Stomach (tissue), 9 donors: Measurements from ENCODE around the gene HOMER1. TPM values are rescaled to one million over a fixed set of nuclear protein-coding genes. Genes with fewer than 3 reads are reported as not detected.

Source experiments
- DNase-seq, 2 donors: peaks; one replicate each; pipeline versions ENCODE4 v3.0.0 to v3.0.0-alpha.2; 2013 to 2019
- H3K27ac ChIP-seq, 5 donors: fragments of 200-600 bp in 4 of 5; sonication (generic) in 4 of 5; one replicate each; pipeline ENCODE4 v1.5.1; 2013 to 2019; ENCODE audit warnings: mild to moderate bottlenecking in 1 of 5, moderate library complexity in 1 of 5
- H3K27me3 ChIP-seq, 3 donors: fragments of 200-600 bp; sonication (generic); one replicate each; pipeline ENCODE4 v1.5.1; 2017 to 2019; ENCODE audit warnings: mixed run types in 1 of 3
- H3K36me3 ChIP-seq, 4 donors: fragments of 200-600 bp; sonication (generic); 1 replicate in 3 of 4; 2 replicates in 1 of 4; pipeline ENCODE4 v1.5.1; 2016 to 2019
- H3K4me1 ChIP-seq, 4 donors: fragments of 200-600 bp; sonication (generic); one replicate each; pipeline ENCODE4 v1.5.1; 2016 to 2019
- H3K4me3 ChIP-seq, 4 donors: fragments of 200-600 bp; sonication (generic) in 3 of 4; one replicate each; pipeline ENCODE4 v1.5.1; 2016 to 2019; ENCODE audit warnings: mild to moderate bottlenecking in 1 of 4
- H3K9me3 ChIP-seq, 4 donors: fragments of 200-600 bp; sonication (generic); one replicate each; pipeline ENCODE4 v1.5.1; 2016 to 2019
- EP300 ChIP-seq: sonication (generic); formaldehyde crosslinking; IDR thresholded peaks from one replicate; pipeline ENCODE4 v1.6.1; 2017; ENCODE audit warnings: antibody characterized with exemption
- POLR2A ChIP-seq, 4 donors: fragments of 450-650 bp; IDR thresholded peaks; one replicate each; pipeline ENCODE4 v1.6.1; 2016; ENCODE audit warnings: antibody characterized with exemption in 4 of 4, control low read depth in 2 of 4, mild to moderate bottlenecking in 1 of 4, moderate library complexity in 1 of 4
- POLR2AphosphoS5 ChIP-seq, 3 donors: sonication (generic); formaldehyde crosslinking; IDR thresholded peaks; one replicate each; pipeline ENCODE4 v1.6.1; 2016; ENCODE audit warnings: antibody characterized with exemption in 3 of 3
- WGBS, 5 donors: extraction: QIAGEN DNeasy Blood & Tissue Kit in 3 of 5; methylation state at CpG; one replicate each; pipeline versions ENCODE4 v1.1.5 to v1.1.7; 2013 to 2018; 5-methylcytosine and 5-hydroxymethylcytosine counted together
- intact Hi-C: fragments of 100-400 bp; cut with DNase I; formaldehyde crosslinking; loops from one replicate; pipeline ENCODE4 v1.15.1; 2023; ENCODE audit warnings: low total_unique reads
- polyA plus RNA-seq, 3 donors: library from polyadenylated mRNA; stranded (reverse); fragments of 200-250 nt; gene quantifications; one replicate each; pipeline ENCODE4 v1.2.3, GENCODE V29; 2013
- total RNA-seq, 5 donors: library from RNA; depleted of rRNA; stranded (reverse); fragments of >200 nt; gene quantifications; one replicate each; pipeline versions ENCODE4 v1.1.0 to v1.2.3, GENCODE V29; 2014 to 2016
- TF ChIP-seq, protein P1 (sequence below), 7 experiments: fragments of 450-650 bp in 4 of 7; fragments of 200-600 bp in 3 of 7; sonication (generic) in 3 of 7; IDR thresholded peaks; one replicate each; pipeline ENCODE4 v1.5.1; 2016 to 2019; ENCODE audit warnings: antibody characterized with exemption in 7 of 7, control low read depth in 2 of 7, mild to moderate bottlenecking in 1 of 7
- donor health status: healthy with polysubstance abuse.
- donor health status: Bipolar disorder and iron deficiency.
- donor health status: healthy.

Gene HOMER1
- total and polyA plus RNA-seq, 8 donors: 0.85 to 21.6 (median 3.7) TPM

DNA sequence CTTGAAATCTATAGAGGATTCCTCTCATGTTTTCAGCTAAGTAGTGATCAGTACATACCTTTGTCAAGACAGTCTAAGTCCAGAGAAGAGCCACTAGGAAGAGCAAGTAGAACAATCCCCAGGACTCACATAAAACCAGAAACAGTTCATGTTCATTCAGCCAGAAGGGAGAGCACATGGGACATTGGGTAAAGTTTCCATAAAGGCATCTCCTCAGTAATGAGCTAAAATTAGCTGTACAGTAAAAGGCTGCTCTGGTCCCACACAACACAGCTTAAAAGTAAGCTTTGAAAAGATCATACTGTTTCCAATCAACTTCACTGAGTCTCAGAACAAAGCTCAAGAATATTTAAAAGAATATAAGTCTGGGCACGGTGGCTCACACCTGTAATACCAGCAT is 32.4 kb downstream of the HOMER1 start:
- H3K27me3 ChIP-seq: no peaks in the 10 kb centered on the region
- no peak for DNase-seq
- H3K4me1 ChIP-seq: no peaks in the 10 kb centered on the region
- H3K27ac ChIP-seq: no peak overlapping the region
- 92 to 100% (median 96%) methylated on average over 1 of the region's 1 CpG for WGBS, 5 donors
- H3K4me3 ChIP-seq: no peak overlapping the region
- intact Hi-C loops: no loop called here
- H3K9me3 ChIP-seq: no peaks in the 10 kb centered on the region
- H3K36me3 ChIP-seq: no peaks in the 10 kb centered on the region
- TF ChIP-seq EP300 (no peak), POLR2A (IDR thresholded peaks at IDR 0.05) (no peak), POLR2AphosphoS5 (IDR thresholded peaks at IDR 0.05) (no peak)
- TF ChIP-seq, protein P1, sequence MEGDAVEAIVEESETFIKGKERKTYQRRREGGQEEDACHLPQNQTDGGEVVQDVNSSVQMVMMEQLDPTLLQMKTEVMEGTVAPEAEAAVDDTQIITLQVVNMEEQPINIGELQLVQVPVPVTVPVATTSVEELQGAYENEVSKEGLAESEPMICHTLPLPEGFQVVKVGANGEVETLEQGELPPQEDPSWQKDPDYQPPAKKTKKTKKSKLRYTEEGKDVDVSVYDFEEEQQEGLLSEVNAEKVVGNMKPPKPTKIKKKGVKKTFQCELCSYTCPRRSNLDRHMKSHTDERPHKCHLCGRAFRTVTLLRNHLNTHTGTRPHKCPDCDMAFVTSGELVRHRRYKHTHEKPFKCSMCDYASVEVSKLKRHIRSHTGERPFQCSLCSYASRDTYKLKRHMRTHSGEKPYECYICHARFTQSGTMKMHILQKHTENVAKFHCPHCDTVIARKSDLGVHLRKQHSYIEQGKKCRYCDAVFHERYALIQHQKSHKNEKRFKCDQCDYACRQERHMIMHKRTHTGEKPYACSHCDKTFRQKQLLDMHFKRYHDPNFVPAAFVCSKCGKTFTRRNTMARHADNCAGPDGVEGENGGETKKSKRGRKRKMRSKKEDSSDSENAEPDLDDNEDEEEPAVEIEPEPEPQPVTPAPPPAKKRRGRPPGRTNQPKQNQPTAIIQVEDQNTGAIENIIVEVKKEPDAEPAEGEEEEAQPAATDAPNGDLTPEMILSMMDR (IDR thresholded peaks at IDR 0.05): no peak

DNA sequence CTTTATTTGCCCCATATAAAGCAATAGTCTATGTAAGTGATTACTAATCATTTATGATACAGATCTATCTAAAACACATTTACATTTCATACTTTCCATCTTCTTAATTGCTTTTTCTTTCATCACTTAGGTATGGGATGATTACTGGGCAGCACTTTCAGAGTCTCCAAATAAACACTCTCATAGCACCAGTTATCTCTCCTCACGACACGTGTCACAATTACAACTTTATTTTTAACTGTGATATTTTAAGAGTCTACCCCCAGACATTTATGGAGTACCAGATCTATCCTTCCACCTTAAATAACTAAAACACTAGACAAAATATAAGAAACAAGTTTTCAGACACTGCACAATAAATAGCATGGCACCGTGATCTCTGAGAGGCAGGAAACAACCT is 32.9 kb downstream of the HOMER1 start:
- DNase-seq: no peak
- no peak overlapping the region for H3K4me3 ChIP-seq
- H3K9me3 ChIP-seq: no peaks in the 10 kb centered on the region
- no peaks in the 10 kb centered on the region for H3K4me1 ChIP-seq
- no peaks in the 10 kb centered on the region for H3K27me3 ChIP-seq
- intact Hi-C loops: no loop called here
- no peaks in the 10 kb centered on the region for H3K36me3 ChIP-seq
- TF ChIP-seq, protein P1 (IDR thresholded peaks at IDR 0.05): no peak
- TF ChIP-seq EP300 (no peak), POLR2AphosphoS5 (IDR thresholded peaks at IDR 0.05) (no peak), POLR2A (IDR thresholded peaks at IDR 0.05) (no peak)
- H3K27ac ChIP-seq: no peak overlapping the region
- WGBS, 5 donors: 88 to 94% (median 92%) methylated on average over 3 of the region's 3 CpGs

DNA sequence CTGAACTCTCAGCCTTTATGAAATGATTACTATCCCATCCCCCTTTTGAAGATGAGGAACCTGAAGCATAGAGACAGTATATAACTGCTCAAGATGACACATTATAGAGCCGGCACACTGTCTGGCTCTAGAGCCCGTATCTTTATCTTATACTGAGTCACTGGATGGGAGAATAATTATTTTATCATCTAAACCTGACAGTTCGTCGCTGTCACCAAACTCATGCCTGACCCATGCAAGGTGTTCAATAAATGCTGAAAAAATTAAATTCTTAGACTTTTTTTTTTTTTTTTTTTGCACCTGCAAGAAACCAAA is 38.8 kb downstream of the HOMER1 start:
- Histone ChIP-seq H3K9me3 (no peaks in the 10 kb centered on the region), H3K36me3 (no peaks in the 10 kb centered on the region), H3K27me3 (no peaks in the 10 kb centered on the region), H3K4me1 (peaks cover 0 to 4% (median 0%) of the 10 kb centered on the region in 4 donors), H3K4me3 (no peak overlapping the region), H3K27ac (no peak overlapping the region)
- intact Hi-C loops: no loop called here
- TF ChIP-seq EP300: no peak
- TF ChIP-seq POLR2A (IDR thresholded peaks at IDR 0.05): no peak
- no peak for TF ChIP-seq POLR2AphosphoS5 (IDR thresholded peaks at IDR 0.05)
- TF ChIP-seq, protein P1 (IDR thresholded peaks at IDR 0.05): no peak
- DNase-seq: no peak
- WGBS, 5 donors: 92 to 96% (median 93%) methylated on average over 4 of the region's 4 CpGs

DNA sequence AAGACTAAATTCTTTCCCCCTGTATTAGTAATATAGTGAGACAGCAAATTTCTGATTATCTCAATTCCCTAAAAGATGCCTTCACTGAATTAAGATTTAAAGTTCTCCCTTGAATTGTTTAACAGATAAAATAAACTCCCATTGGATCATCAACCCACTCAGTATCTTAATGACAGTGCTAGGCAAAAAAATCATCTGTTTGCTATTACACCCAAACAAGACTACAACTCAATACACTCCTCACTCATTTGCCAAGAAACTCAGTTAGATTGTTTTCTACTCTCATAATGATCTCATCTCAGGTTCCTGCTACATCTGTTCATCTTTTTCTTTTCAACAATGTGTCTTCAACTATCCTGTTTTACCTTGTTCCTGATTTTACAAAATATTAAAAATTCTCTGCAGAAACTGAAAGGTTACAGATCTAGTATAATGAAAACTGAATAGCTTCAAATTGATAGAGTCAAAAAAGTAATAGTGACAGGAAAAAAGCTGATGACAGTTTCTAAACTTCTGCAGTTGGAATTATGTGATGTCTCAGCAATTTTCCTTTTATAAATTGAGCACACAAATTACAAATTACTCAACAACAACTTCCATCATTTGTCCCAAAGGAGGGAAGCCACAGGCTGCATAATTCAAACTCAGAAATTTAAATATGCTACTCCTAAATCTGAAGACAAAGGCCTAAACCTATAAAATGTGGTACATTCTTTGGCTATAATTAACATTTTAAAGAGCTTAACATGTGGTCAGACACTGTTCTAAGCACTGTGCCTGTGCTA is 39.4 kb downstream of the HOMER1 start:
- Histone ChIP-seq H3K4me1 (peaks cover 0 to 4% (median 0%) of the 10 kb centered on the region in 4 donors), H3K36me3 (no peaks in the 10 kb centered on the region), H3K9me3 (no peaks in the 10 kb centered on the region), H3K4me3 (no peak overlapping the region), H3K27me3 (no peaks in the 10 kb centered on the region), H3K27ac (no peak overlapping the region)
- TF ChIP-seq POLR2AphosphoS5 (IDR thresholded peaks at IDR 0.05): no peak
- no peak for TF ChIP-seq EP300
- TF ChIP-seq, protein P1 (IDR thresholded peaks at IDR 0.05): no peak
- TF ChIP-seq POLR2A (IDR thresholded peaks at IDR 0.05): no peak
- intact Hi-C loops: no loop called here
- no peak for DNase-seq
